Measurements from ENCODE around the gene PDLIM5. TPM values are rescaled to one million over a fixed set of nuclear protein-coding genes. Genes with fewer than 3 reads are reported as not detected.

PDLIM5 gene
- total RNA-seq, 1 donor from 2014 or later, result 82.9 TPM

DNA sequence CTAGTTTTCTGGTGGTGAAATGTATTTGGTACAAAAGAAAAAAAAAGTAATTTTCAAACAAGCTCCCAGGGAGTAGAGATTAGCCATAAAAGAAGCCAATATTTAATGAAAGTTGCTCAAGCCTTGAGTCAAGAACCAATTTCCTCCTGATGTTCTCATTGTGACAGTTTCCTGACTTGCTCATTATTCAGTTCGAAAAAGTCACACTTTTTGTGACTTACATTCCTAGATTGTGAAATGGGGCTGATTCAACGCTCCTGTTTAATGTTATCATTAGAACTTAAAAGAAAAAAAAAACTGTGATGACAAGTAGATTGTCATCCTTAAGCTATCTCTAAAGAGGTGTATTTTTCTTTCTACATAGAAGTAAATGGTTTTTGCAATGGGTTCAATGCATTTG lies 183.4 kb downstream of the PDLIM5 start:
- FAIRE-seq (no peak), DNase-seq (ENCODE audit: low read depth) (peak; percentile 73)
- TF ChIP-seq CTCF (IDR thresholded peaks at IDR 0.05; ENCODE audit: insufficient read depth, low read length, severe bottlenecking), result no peak

GRCh38 chr4:94636004-94636403 lies 184.3 kb downstream of the PDLIM5 start:
- H3K27me3 ChIP-seq (ENCODE audit: control insufficient read depth, insufficient read depth, low read length), result no peaks in the 10 kb centered on the region
- FAIRE-seq, result no peak
- TF ChIP-seq CTCF (IDR thresholded peaks at IDR 0.05; ENCODE audit: insufficient read depth, low read length, severe bottlenecking), result no peak
- peaks cover 5% of the 10 kb centered on the region for H3K36me3 ChIP-seq (ENCODE audit: control insufficient read depth, insufficient read depth, low read length)
- no peak overlapping the region for H3K4me3 ChIP-seq (ENCODE audit: low read depth, low read length)
- DNase-seq (ENCODE audit: low read depth), result no peak

More for the DNA sequence above, 183.4 kb downstream of the PDLIM5 start:
- H3K36me3 ChIP-seq (ENCODE audit: control insufficient read depth, insufficient read depth, low read length), result peaks cover 2% of the 10 kb centered on the region
- no peak overlapping the region for H3K4me3 ChIP-seq (ENCODE audit: low read depth, low read length)
- H3K27me3 ChIP-seq (ENCODE audit: control insufficient read depth, insufficient read depth, low read length), result no peaks in the 10 kb centered on the region

- FAIRE-seq (no peak), DNase-seq (ENCODE audit: low read depth) (no peak)
- no peak overlapping the region for H3K4me3 ChIP-seq (ENCODE audit: low read depth, low read length)
- no peak for TF ChIP-seq CTCF (IDR thresholded peaks at IDR 0.05; ENCODE audit: insufficient read depth, low read length, severe bottlenecking)
- peaks cover 4% of the 10 kb centered on the region for H3K36me3 ChIP-seq (ENCODE audit: control insufficient read depth, insufficient read depth, low read length)
- no peaks in the 10 kb centered on the region for H3K27me3 ChIP-seq (ENCODE audit: control insufficient read depth, insufficient read depth, low read length)
Observed at GRCh38 chr4:94639298-94639697, 187.6 kb downstream of the PDLIM5 start.

- no peak for FAIRE-seq
Observed at GRCh38 chr4:94640151-94640550, 188.4 kb downstream of the PDLIM5 start.

DNA sequence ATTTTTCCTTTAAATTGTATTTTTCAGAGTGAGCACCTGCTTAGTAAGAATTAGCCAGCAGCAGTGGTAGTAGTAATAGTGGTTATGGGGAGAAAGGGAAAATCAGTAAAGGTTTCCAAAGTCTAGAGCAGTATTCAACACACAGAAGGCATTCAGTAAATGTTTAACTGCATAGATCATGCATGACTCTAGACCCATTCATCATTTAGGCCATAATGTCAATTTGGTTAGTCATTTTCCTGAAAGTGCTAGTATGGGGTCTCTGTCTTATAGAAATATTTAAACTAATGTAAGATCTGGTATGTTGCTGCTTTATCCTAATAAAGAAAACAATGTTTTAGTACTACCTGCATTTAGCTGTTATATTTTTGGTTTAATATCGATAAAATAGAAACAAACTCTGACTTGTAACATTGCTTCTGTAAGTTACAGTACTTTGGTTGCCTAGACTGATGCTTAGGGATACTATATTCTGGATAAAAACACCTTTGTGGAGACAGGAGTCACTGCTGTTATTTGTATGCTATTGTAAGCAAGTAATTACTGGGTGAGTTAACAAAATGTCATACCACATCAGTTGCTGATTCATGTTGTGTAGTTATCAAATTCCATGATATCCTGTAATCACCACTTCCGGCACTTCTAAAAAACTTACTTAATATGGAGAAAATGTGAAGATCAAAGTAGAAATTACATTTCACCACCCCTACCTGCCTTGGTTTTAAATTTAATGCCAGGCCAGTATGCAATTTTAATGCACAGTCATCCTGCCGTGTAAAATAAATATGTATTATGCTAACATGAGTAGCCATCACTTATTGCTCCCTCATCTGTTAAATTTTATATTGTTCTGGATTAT lies 190.2 kb downstream of the PDLIM5 start:
- no peak for FAIRE-seq
- H3K27me3 ChIP-seq (ENCODE audit: control insufficient read depth, insufficient read depth, low read length), result no peaks in the 10 kb centered on the region
- no peak overlapping the region for H3K4me3 ChIP-seq (ENCODE audit: low read depth, low read length)
- DNase-seq (ENCODE audit: low read depth), result peak; percentile 91
- peaks cover 4% of the 10 kb centered on the region for H3K36me3 ChIP-seq (ENCODE audit: control insufficient read depth, insufficient read depth, low read length)
- TF ChIP-seq CTCF (IDR thresholded peaks at IDR 0.05; ENCODE audit: insufficient read depth, low read length, severe bottlenecking), result no peak

More at GRCh38 chr4:94640151-94640550, 188.4 kb downstream of the PDLIM5 start:
- no peaks in the 10 kb centered on the region for H3K27me3 ChIP-seq (ENCODE audit: control insufficient read depth, insufficient read depth, low read length)
- TF ChIP-seq CTCF (IDR thresholded peaks at IDR 0.05; ENCODE audit: insufficient read depth, low read length, severe bottlenecking), result no peak
- peaks cover 4% of the 10 kb centered on the region for H3K36me3 ChIP-seq (ENCODE audit: control insufficient read depth, insufficient read depth, low read length)
- no peak overlapping the region for H3K4me3 ChIP-seq (ENCODE audit: low read depth, low read length)
- DNase-seq (ENCODE audit: low read depth), result no peak

- no peaks in the 10 kb centered on the region for H3K27me3 ChIP-seq (ENCODE audit: control insufficient read depth, insufficient read depth, low read length)
- TF ChIP-seq CTCF (IDR thresholded peaks at IDR 0.05; ENCODE audit: insufficient read depth, low read length, severe bottlenecking), result no peak
- H3K36me3 ChIP-seq (ENCODE audit: control insufficient read depth, insufficient read depth, low read length), result peaks cover 4% of the 10 kb centered on the region
- no peak for DNase-seq (ENCODE audit: low read depth)
- no peak for FAIRE-seq
- no peak overlapping the region for H3K4me3 ChIP-seq (ENCODE audit: low read depth, low read length)
Observed at GRCh38 chr4:94642561-94642866, 190.8 kb downstream of the PDLIM5 start.
